OCI-LY1 (cell line): ENCODE results near the gene PDZD7.
A peak's percentile ranks its signal among the peaks of the same experiment; 100 is the strongest.

Source experiments
- CTCF ChIP-seq: fragments of 200-600 bp; sonication (generic), shearing (Covaris generic); IDR thresholded peaks from 2 replicates; pipeline ENCODE4 v1.5.1; 2017; ENCODE audit warnings: mild to moderate bottlenecking, antibody characterized with exemption, low read length, moderate library complexity, mixed read lengths
- EZH2 ChIP-seq: fragments of 200-600 bp; sonication (generic), shearing (Covaris generic); IDR thresholded peaks from 2 replicates; pipeline ENCODE4 v1.8.0; 2017; ENCODE audit warnings: borderline replicate concordance, mixed run types, mild to moderate bottlenecking, antibody characterized with exemption, low read length, moderate library complexity, mixed read lengths

DNA sequence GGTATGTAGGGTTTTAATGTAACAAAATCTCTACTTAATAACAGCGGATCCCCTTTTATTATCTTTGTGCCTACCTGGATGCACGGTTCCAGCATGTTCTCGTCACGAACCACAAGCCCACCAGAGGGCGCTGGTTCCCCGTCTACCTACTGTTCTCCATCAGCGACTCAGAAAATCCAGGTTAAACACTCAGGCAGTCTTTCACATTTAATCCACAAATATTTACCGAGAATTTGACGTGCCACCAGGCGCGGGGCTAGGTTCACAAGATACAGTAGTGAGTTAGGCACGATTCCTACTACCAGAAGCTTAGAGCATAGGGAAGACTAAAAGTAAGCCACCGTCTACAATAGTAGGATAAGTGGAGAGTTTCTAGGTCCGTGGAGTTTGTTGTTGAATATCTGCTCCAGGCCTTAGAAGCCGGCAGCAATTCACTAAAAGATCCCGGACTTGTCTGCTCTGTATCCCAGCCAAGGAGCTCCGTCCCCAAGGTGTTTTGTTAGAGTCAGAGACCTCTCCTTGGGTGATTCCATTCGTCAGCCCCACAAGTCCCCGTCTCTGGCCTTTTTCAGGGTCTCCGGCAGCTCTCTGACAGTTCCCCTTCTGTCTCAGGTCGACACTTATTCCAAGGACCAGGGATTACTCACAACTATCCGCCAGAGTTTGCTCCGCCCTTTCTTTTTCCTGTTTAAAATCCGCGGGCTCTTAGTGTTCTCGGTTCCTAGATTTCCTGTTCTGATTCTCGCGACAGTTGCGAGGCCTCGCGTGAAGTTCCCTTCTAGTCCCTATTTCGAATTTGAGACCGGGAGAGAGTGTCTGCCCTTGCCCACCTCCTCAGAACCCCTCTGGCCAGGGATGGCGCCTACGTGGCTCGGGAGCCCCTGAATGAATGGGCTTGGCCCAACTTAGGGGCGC lies 29.4 kb upstream of the PDZD7 start:
- TF ChIP-seq CTCF (peak; percentile 75), EZH2 (no peak)
